ENCODE results near the gene BABAM2. TPM values are rescaled to one million over a fixed set of nuclear protein-coding genes. Genes with fewer than 3 reads are reported as not detected.

The BABAM2 gene
- polyA plus RNA-seq, 3 donors = 50.8 to 57.8 (median 56.1) TPM

DNA sequence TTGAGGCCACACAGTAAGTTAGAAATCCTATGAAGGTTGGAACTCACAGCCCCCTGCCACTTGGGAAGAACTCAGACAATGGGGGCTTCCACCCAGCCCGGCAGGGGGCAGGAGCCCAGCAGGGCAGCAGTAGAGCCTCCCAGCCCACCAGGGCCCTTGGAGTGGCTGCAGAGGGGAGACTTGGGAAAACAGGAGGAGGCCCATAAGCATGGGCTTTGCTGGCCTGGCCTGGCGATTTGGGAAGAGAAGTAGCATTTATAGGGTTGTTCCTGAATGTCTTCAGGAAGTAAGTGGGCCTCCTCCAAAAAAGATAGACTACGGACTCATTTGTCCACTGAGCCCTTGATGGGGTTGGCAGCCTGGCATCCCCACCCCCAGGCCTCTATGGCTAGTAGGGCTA, 484.7 kb downstream of the BABAM2 start:
- no peak for DNase-seq (ENCODE audit: extremely low read depth in 1 of 11, low read depth in 9 of 11, low spot score in 4 of 11)

DNA sequence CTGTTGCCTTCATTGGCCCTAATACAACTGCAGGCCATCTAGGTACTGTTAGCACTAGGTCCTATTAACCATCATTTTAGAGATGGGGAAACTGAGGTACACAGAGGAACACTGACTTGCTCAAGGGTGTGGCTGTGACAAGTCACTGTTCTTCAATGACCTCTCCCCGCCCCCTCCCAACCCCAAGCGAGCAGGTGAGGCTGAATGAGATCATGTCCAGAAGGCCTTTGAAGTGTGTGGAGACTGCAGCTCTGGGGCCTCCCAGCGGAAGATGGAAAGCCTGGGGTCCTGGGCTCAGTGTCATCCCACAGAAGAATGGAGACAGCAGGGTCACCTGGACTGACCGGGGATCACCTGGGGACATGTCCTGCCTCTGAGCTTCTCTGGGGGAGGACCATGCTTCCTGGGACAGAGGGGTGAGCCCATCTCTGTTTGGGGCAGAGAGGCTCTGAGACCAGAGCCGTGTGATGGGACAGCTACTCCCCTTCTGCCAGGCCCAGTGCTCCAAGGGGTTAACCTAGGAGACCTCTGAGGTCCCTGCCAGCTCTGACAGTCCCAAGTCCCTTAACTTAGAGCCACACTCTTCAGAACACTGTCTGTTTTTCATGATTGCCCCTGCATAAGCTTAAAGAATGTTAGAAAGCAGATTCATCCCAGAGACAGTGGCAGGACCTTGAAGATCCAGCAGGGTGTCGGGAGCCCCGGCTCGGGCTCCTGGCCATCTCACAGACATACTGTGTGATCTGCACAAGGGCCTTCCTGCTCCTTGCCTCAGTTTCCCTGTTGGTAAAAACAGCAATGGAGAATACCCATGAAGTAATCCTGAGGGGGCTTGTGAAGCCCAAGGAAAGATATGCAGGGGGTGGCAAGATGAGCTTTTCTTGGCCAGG, 485.5 kb downstream of the BABAM2 start:
- no peak for DNase-seq (ENCODE audit: extremely low read depth in 1 of 11, low read depth in 9 of 11, low spot score in 4 of 11)

DNA sequence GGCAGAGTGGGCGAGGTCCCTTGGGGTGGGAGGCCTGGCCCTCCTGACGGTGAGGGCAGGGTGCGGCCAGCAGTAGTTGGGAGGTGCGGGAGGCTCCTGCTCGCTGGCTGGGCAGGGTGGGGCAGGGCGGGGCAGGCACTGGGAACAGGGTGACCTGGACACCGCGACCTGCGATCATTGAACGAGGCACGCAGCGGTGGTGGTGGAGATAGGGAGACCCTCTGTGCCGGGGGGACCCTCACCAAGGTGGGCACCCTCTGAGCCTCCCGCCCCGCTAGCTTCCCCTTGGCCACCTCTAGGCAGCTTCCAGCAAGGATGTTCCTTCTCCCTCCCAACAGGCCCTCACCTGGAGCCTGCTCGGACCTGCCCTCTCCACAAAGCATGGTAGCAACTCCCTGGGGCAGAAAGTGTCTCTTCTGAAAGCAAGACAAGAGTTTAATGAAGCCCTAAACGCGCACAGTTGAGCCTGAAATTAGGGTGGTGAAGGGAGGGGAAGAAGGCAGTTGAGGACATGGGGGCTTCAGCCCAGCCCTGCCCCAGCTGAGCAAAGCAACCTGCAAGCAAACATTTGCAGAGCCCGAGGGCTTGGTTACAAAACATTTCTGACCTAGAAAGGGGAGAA, 486.8 kb downstream of the BABAM2 start:
- no peak for DNase-seq (ENCODE audit: extremely low read depth in 1 of 11, low read depth in 9 of 11, low spot score in 4 of 11)

DNA sequence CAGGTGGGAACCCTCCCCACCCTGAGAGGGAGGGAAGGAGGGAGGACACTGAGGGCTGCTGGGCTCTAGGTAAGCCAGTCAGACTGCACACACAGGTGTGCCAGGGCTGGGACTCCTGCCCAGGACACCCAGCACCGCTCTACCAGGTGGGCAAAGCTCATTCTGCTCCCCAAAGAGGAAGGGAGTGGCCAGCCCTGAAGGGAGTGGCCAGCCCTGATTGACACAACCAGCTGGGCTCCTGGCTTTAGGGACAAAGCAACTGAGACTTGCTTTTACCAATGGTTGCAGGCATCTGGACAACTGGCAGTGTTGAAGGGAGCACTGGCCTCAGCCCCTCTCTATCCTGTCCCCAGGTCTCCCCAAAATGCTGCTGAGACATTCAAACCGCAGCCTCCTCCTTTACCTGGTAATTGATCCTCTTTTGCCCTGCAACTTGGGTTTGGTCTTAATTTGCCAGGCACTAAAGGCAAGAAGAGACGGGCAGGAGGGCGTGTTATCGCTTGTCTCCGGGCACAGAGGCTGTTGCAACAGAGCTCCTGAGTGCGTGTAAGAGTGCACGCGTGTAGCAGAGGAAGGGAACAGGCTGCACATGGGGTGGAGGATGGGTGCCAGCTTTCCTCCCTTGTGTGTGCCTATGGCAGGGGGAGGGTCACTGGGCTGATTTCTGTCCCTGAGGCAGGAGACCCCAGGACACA, 487.6 kb downstream of the BABAM2 start:
- no peak for DNase-seq (ENCODE audit: extremely low read depth in 1 of 11, low read depth in 9 of 11, low spot score in 4 of 11)

DNA sequence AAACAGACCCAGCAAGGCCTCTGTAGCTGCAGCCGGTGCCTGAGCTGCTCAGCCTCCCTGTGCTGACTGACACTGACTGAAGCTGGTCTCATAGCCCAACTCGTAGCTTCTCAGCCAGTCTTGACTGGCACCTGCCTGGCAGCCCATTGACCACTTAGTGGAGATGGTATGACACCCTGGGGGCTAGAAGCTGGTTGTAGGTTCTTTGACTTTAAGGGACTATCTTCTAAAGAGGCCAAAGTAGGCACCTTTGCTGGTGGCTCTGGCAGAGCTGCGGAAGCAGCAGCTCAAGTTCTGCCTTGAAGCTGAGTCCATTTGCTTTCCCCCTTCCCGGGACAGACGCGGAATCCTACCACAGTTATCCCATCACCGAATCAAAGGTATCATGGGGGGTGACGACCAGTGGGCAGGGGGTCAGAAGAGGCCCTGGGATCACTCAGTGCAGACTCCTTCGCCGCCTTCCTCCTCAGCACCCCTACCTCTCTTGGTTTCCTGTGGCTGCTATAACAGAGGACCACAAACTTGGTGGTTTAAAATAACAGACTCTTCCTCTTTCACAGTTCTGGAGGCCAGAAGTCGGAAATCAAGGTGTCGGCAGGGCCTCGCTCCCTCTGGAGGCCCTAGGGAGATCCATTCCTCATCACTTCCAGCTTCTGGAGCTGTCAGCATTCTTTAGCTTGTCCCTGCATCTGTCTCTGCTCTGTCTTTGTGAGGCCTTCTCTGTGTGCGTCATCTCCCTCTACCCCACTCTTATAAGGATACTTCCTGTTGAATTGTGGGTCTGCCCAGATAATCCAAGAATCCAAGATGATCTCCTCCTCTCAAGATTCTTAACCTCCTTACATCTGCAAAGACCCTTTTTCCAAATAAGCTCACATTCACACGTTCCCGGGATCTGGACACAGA, 488.4 kb downstream of the BABAM2 start:
- DNase-seq (ENCODE audit: extremely low read depth in 1 of 11, low read depth in 9 of 11, low spot score in 4 of 11) = no peak

DNA sequence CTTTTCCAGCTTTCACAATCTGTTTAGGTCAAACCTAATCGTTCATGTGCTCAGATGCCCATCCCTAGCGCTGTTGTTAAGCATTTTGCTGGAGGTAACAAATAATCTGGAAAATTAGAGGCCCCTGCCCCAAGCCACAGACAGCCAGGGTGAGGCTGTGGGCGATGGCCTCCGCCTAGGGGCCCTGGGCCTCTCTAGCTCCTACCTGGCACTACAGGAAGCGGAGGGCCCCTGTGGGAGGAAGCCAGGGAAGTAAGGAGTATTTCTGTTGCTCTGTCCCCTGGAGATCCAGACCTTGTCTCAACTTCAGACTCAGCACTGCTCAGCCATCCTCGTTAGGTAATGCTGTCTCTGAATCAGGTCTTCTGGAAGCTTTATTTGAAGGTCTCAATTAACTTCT, 489.7 kb downstream of the BABAM2 start:
- no peak for DNase-seq (ENCODE audit: extremely low read depth in 1 of 11, low read depth in 9 of 11, low spot score in 4 of 11)

DNA sequence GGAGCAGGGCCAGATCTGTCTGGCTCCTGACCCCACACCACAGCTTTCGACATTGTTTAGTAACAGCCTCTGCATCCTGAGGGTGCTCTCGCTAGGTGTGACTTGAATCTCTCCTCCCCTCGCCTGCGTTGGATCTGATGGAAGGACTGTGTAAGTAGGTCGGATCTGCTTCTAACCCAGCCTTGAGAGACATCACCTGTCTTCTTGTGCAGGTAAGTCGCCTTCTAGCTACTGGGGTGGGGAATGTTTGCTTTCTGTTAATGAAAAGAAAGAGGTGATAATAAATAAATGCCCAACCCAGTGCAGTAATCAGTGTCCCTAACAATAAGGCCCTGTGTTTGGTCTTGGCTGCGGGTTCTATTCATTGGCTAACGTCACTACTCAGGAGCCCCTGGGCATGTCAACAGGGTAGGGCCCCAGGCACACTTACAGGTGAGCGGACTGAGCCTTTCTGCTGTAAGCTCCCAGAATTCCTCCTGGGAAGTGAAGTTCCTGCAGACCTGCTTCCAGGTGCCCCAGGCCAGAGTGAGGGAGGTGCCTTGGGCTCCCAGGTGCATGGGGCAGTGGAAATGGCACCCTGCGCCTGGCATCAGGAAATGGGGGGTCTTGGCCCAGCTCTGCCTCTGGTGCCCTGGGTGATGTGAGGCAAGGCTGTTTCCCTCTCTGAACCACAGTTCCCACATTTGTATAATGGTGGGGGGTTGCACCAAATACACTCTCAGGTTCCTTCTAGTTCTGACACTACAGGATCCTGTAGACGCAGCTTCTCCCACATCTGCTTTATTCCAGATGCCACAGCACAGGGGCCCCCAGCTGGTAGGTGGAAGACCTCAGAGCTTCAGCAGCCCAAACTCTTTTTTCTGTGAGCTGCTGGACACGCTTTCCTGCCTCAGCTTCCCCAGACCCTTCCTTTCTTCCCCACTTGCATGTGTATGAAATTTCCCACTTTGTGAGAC, 491.0 kb downstream of the BABAM2 start:
- DNase-seq (ENCODE audit: extremely low read depth in 1 of 11, low read depth in 9 of 11, low spot score in 4 of 11) = no peak

DNA sequence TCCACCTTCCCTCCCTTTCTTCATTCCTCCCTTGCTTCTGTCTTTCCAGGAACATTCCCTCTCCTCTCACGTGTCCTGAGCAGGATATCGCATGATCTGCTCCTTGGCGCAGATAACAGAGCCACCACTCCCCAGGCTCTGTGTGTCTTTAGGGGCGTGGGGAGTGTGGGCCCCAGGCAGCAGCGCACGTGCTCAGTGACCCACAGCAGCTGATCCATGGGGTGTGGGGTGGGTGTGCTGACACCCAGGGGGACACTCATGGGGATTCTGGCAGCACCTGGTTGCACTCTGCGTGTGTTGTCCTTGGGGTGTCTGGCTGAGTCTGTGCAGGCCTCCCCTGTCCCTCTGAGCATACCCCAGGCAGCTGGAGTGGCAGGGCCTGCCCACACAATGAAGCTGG, 492.2 kb downstream of the BABAM2 start:
- DNase-seq (ENCODE audit: extremely low read depth in 1 of 11, low read depth in 9 of 11, low spot score in 4 of 11) = no peak

DNA sequence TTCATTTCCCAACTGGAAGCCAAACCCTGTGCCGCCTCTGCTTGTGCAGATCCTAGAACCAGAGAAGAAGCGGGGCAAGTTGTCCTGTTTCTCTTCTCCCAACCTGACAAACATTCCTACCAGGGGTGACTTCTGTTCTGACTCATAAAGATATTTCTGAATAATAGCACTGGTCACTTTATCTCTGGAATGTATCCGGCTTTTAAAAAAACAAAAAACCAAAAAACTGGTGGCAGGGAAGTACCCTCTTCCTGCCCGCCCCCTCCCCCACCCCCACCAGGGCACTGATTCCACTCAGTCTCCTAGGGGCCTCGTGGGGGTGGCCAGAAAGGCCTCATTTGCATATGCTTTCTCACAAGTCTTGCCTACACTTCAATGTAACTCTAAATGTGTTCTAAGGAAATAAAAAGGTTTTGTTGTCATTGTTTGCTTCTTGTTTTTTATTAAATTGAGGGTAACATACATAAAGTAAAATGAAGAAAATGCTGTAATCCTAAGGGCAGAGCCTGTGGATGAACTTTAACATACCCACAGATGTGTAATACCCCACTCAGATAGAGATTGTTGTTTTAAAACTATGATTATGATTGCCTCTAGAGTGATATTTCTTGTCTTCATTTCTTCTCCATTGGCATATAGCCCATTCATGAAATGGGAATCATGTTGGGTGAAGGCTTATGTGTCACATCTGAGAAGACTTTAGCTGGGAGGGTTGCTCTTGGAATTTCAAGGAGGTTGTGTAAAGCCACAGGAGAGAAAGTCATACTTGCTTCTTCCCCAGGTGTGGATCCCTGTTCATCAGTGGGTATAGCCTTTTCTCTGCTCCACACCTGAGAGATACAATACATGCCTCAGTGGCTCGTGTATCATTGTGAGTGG, 496.8 kb downstream of the BABAM2 start:
- DNase-seq (ENCODE audit: extremely low read depth in 1 of 11, low read depth in 9 of 11, low spot score in 4 of 11) = no peak

Other genes with a start within 250 kb of the BABAM2 start
- gene SUPT7L, start 227.1 kb upstream of the BABAM2 start, polyA plus RNA-seq (ENCODE audit: insufficient read length in 3 of 3) = 10 to 100 TPM; 56.3 to 66.7 (median 60.5) TPM
- 10 to 100 TPM; 31.7 to 36.2 (median 35.7) TPM for gene SLC4A1AP, start 226.8 kb upstream of the BABAM2 start, polyA plus RNA-seq (ENCODE audit: insufficient read length in 3 of 3)
- 100 to 1,000 TPM; 148 to 172 (median 153) TPM for gene MRPL33, start 119.0 kb upstream of the BABAM2 start, polyA plus RNA-seq (ENCODE audit: insufficient read length in 3 of 3)
- gene RBKS, start 342 bp upstream of the BABAM2 start, polyA plus RNA-seq (ENCODE audit: insufficient read length in 3 of 3) = 1 to 10 TPM; 7.5 to 9.1 (median 8.8) TPM

Measured in renal cortex interstitium (tissue), 11 donors.